Nucleus accumbens (tissue), 56 donors: ENCODE data around the gene MUC15.

ENCODE experiments used
- DNase-seq, 56 donors: peaks; one replicate each; lab custom pipeline; 2025; lab: John Stamatoyannopoulos, UW

The MUC15 gene

GRCh38 chr11:26578998-26579661 lies 7.1 kb upstream of the MUC15 start:
- DNase-seq, result no peak

GRCh38 chr11:26575946-26576345 lies 3.9 kb upstream of the MUC15 start:
- no peak for DNase-seq

- no peak for DNase-seq
These were observed 1.8 kb upstream of the MUC15 start for GRCh38 chr11:26573896-26574295.

- DNase-seq, result no peak
These were observed 823 bp upstream of the MUC15 start for GRCh38 chr11:26572770-26573402.

- DNase-seq, result peak in 1 of 56 donors; percentile 1
These were observed 2.4 kb downstream of the MUC15 start for GRCh38 chr11:26569646-26570045.

GRCh38 chr11:26558190-26558589 lies 13.9 kb downstream of the MUC15 start:
- DNase-seq, result no peak

- no peak for DNase-seq
These were observed 14.4 kb downstream of the MUC15 start for GRCh38 chr11:26557666-26558065.

GRCh38 chr11:26556582-26556981 lies 15.5 kb downstream of the MUC15 start:
- no peak for DNase-seq

GRCh38 chr11:26554455-26554854 lies 17.6 kb downstream of the MUC15 start:
- no peak for DNase-seq

GRCh38 chr11:26553182-26553581 lies 18.9 kb downstream of the MUC15 start:
- DNase-seq, result no peak

GRCh38 chr11:26551186-26551801 lies 20.8 kb downstream of the MUC15 start:
- DNase-seq, result no peak

- no peak for DNase-seq
These were observed 22.0 kb downstream of the MUC15 start for GRCh38 chr11:26550022-26550421.

- DNase-seq, result peak in 1 of 56 donors; percentile 5
These were observed 22.9 kb downstream of the MUC15 start for GRCh38 chr11:26549176-26549575.

GRCh38 chr11:26541870-26542269 lies 30.2 kb downstream of the MUC15 start:
- no peak for DNase-seq

GRCh38 chr11:26539517-26539916 lies 32.5 kb downstream of the MUC15 start:
- no peak for DNase-seq

GRCh38 chr11:26537341-26537740 lies 34.7 kb downstream of the MUC15 start:
- no peak for DNase-seq

GRCh38 chr11:26527685-26528084 lies 44.4 kb downstream of the MUC15 start:
- DNase-seq, result no peak

GRCh38 chr11:26522912-26523610 lies 49.0 kb downstream of the MUC15 start:
- DNase-seq, result no peak

- no peak for DNase-seq
These were observed 52.6 kb downstream of the MUC15 start for GRCh38 chr11:26519469-26519868.

GRCh38 chr11:26512196-26512595 lies 59.9 kb downstream of the MUC15 start:
- peak in 7 of 56 donors; percentile 4 to 43 (median 27) for DNase-seq

GRCh38 chr11:26510756-26511155 lies 61.3 kb downstream of the MUC15 start:
- DNase-seq, result no peak
